Measurements from ENCODE around the gene WNK4.

- TF ChIP-seq POLR2A (IDR thresholded peaks at IDR 0.05) (no peak), CTCF (IDR thresholded peaks at IDR 0.05) (no peak), POLR2AphosphoS5 (IDR thresholded peaks at IDR 0.05) (no peak), EP300 (IDR thresholded peaks at IDR 0.05) (no peak)
Observed at GRCh38 chr17:42748908-42749798, 31.3 kb upstream of the WNK4 start.

All from stomach (tissue), 4 donors.